Measurements from ENCODE around the gene CALD1.

DNA sequence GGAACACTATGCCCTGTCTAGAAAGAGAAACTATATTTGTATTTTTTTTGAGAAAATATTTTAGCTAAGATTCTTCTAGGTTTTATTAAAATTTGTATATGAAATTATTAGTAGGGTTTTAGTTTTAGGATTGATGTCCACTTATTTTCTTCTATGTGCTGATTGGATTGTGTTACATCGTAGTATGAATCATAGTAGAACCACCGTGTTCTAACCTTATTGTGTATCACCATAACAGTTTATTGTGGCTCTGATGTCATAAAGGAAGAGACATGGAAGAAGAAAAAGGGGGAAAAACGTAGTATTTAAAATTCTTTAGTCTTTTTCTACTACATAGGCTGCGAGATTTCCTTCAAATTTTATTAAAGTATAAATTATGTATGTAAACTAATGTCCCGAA is 208.7 kb downstream of the CALD1 start:
- TF ChIP-seq, protein P1, sequence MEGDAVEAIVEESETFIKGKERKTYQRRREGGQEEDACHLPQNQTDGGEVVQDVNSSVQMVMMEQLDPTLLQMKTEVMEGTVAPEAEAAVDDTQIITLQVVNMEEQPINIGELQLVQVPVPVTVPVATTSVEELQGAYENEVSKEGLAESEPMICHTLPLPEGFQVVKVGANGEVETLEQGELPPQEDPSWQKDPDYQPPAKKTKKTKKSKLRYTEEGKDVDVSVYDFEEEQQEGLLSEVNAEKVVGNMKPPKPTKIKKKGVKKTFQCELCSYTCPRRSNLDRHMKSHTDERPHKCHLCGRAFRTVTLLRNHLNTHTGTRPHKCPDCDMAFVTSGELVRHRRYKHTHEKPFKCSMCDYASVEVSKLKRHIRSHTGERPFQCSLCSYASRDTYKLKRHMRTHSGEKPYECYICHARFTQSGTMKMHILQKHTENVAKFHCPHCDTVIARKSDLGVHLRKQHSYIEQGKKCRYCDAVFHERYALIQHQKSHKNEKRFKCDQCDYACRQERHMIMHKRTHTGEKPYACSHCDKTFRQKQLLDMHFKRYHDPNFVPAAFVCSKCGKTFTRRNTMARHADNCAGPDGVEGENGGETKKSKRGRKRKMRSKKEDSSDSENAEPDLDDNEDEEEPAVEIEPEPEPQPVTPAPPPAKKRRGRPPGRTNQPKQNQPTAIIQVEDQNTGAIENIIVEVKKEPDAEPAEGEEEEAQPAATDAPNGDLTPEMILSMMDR (IDR thresholded peaks at IDR 0.05), result no peak
- TF ChIP-seq POLR2A (IDR thresholded peaks at IDR 0.05), result no peak
